GM15510 (cell line): ENCODE measurements around the gene IL10RA.

Experiments
- POLR2A ChIP-seq: IDR thresholded peaks from 3 replicates; pipeline ENCODE4 v1.6.1; 2011; ENCODE audit warnings: borderline replicate concordance; ENCODE audit not compliant: insufficient read length; ENCODE audit errors: extremely low read depth

Gene IL10RA

GRCh38 chr11:117985953-117986887 lies at the start of gene IL10RA:
Gene IL10RA (plus strand): TSS chr11:117986394. CDS start chr11:117986468, 74 bp downstream.
- TF ChIP-seq POLR2A = peak; percentile 97

DNA sequence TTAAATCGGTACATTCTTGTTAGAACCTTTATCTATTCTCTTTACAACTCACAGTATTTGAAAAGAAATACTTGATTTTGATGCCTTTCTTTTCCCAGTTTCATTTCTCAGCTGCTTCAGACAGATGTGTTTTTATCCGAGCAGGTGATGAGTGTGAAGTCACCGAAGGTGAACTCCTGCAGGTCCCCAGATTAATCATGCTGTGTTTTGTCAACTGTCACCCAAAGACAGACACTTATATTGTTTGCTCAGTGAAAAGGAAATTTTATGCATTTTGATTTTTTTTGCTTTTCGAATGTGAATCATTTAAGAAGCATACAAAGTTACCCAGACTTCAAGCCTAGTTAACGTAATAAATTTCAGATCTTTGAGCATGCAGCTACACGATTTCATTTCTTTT lies 49.2 kb upstream of the IL10RA start:
- TF ChIP-seq POLR2A = no peak

- no peak for TF ChIP-seq POLR2A
Measured at GRCh38 chr11:117940736-117941135, 45.5 kb upstream of the IL10RA start.

DNA sequence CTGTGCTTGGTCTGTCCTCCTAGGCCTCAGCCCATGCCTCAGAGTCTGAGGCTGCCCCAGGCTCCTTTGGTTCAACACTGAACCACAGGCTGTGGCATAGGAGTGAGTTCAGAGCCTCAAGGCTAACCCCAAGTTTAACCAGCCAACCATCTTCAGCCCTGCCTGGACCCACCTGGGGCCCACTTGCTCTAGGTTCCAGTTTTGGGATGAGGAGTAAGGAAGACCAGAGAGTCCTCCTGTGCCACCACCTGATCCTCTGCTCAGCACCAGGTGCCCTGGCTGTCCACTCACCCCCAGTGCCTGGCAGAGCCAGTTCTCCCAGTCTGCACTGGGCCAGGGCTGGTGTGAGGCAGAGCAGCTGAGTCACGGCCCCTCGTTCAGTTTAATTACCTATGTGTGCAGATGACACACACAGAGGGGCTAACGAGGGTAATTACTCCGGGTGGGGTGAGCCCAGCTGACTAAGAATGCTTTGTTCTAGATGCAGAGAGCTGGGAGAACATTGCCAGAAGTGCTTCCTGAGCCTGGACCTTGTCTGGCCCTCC lies 45.0 kb upstream of the IL10RA start:
- no peak for TF ChIP-seq POLR2A

- TF ChIP-seq POLR2A = no peak
Measured at GRCh38 chr11:117941976-117942654, 44.1 kb upstream of the IL10RA start.

- TF ChIP-seq POLR2A = no peak
Measured at GRCh38 chr11:117944554-117944953, 41.6 kb upstream of the IL10RA start.

GRCh38 chr11:117945047-117945810 lies 41.0 kb upstream of the IL10RA start:
- TF ChIP-seq POLR2A = no peak

DNA sequence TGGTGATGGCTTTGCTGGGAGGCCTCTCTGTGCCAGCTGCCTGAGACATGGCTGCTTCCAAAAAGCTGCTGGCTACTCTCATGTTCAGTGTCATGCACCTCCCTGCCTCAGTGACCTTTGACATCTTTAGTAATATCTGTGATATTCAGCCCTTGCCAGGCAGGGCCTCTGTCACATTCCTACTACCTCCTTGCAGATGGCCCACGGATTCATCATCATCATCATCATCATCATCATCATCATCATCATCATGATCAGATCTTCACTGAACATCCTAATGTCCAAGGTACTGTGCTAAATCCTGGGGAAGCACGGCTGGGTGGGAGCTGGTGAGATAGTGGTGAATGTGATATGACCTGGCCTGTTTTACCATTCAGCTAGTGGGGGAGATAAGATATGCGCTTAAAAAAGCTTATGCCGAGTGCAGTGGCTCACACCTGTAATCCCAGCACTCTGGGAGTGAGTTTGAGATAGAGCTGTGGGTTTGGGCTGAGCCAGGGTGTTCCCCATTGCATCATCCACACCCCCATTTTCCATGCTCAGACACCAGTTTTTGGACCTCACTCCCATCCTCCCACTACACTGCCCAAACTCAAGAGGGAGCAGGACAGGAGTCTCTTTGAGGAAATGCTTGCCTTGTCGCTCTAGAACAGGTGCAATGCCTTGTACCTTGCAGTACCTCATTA lies 39.9 kb upstream of the IL10RA start:
- TF ChIP-seq POLR2A = no peak

DNA sequence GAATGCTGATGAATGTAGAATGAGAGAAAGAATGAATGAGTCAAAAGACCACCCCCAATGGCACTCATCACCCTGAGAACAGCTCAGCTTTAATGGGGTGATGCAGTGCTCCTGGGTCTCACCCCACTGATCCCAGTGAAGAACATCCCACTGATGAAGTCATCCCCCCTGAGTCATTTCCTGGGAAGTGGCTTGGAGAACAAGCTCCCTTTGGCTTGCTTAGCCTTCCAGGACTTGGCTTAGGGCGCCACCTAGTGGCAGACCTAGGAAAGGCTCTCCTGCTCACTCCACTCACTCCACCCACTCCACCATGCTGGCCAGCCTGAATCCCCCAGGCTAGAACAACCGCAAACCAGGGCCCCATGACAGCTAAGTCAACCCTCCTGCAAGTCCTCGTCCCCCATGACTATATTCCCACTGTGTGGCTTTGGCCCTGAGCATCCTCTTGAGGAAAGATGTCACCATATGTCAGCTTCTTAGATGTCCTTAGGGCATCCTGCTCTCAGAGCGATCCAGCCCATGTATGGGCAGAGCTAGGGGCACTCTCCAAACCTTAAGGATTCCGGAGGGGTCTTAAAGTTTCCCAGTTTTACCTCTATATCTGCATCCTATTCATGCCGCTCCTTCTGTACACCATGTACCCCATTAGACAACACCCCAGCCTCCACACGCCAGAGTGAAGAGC lies 39.2 kb upstream of the IL10RA start:
- no peak for TF ChIP-seq POLR2A

DNA sequence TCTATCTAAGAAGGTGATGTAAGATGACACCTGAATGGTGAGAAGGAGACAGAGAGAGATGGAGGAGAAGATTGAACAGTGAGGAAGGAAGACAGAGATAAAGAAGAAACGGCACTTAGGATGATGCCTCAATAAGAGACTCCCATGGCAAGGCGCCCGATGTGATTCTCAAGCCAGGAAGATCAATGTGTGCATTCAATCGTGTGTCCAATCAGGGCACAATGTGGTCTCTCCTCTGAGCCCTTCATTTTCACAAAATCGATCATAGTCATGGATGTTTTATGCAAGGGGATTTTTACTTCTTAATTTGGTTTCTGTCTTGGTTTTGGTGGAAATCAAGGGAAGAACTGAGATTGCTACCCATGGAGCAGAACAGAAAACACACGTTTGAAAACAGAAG lies 37.1 kb upstream of the IL10RA start:
- no peak for TF ChIP-seq POLR2A

DNA sequence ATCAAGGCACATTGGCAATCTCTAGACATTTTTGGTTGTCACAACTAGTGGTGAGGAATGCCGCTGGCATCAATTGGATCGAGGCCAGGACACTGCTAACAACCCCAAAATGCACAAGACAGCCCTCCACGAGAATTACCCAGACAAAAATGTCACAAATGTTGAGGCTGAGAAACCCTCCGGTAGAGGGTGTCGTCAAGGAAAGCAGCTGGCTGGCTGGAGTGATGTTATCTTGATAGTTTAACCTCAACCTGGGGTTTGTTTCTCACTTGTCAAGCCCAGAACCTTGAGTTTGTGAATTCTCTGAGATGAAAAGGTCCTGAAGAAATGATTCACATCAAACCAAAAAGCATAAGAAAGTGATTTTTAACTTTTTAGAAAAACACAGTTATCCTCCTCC lies 35.9 kb upstream of the IL10RA start:
- no peak for TF ChIP-seq POLR2A

DNA sequence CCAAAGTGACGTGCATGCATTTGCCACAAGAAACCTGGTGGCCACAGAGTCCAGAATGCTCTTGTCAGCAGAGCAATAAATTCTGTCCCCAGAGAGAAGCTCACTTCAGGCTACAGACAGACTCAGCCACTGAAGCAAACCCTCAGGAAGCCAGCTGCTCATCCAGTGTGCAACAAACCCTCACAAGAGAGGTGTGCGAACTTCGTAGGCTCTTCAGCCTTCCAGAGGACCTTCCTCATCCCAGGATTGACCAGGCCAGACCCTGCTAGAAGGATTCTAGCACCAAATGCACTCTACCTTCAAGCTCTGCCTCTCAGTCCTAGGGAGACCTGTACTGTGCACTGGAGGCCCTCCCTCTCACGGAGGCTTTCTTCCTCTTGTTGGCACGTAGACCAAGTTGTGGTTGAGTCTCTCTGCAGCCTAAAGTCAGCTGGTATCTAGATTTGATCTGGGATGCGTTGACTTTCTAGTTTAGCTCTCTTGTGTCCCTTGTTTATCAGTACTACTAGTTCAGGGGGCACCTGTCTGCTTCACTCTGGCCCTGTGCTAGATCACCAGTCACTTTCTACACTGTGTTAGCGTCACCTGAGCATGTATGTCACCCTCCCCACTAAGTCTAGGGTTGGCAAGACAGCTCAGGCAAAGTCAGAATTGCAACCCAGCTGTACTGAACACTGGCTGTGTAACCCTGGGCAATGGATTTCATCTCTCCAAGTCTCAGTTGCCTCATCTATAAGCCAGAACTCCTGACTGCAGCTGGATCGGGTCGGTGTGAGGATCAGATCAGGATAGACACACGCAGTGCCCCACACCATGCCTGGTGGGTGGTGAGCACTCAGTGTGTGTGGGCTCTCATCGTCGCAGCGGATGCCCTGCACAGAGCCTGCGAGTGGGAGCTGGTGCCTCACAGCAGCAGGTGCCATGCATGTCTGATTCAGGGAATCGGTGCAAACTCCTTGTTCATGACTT lies 34.9 kb upstream of the IL10RA start:
- TF ChIP-seq POLR2A = no peak
